ENCODE data around the gene RPS6KB2.
"Not testable (repeated sequence)": the region's sequence is repeated elsewhere in the genome, so short reads cannot be mapped to it uniquely, and the experiment has no call there.

Gene RPS6KB2

DNA sequence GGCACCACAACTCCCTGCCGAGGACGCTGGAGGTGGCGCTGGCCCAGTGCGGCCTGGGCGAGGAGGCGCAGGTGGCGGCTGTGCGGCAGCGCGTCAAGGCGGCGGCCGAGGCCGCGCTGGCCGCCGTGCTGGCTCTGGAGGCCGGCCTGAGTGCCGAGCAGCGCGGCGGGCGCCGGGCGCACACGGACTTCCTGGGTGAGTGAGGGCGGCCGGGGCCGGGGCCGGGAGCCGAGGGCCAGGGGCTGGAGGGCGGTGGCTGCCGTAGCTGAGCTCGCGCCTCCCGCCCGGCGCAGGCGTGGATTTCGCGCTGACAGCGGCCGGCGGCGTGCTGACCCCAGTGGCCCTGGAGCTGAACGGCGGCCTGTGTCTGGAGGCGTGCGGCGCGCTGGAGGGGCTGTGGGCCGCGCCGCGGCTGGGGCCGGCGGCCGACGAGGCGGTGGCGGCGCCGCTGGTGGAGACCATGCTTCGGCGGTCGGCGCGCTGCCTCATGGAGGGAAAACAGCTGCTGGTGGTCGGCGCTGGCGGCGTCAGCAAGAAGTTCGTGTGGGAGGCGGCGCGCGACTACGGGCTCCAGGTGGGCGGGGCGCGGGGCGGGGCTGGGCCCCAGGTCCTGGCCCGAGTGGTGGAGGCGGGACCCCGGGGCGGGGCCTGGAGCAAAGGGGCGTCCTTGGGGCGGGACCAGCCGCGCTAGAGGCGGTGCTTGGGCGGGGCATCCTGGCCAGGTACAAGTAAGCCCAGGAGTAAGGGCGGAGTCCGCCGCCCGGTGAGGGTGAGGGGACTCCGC lies 7.5 kb upstream of the RPS6KB2 start:
- DNase-seq = peak; percentile 85
- in situ Hi-C loops (cut with HindIII; ENCODE audit: low pct_ligation_motif_present, low pct_unique_long_range_greater_than_20kb, low sequenced_read_pairs) = no loop called here

DNA sequence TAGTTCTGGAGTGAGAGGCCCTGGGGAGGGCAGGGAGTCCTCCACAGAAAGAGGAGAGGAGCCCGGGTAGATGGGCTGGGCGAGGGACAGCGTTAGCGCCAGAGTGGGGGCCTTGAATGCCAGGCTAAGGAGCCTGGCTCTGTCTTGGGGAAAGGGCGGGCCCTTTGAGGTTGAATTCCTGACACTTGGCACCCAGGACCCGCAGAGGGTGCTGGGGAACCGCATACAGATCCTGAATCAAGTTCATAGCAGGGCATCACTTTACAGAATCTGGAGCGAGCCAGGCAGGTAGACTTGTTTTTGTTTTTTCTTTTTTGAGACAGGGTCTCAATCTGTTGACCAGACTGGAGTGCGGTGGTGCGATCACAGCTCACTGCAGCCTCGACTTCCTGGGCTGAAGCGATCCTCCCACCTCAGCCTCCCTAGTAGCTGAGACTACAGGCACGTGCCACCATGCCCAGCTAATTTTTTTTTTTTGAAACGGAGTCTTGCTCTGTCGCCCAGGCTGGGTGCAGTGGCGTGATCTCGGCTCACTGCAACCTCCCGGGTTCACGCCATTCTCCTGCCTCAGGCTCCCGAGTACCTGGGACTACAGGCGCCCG lies 6.8 kb upstream of the RPS6KB2 start:
- no peak for DNase-seq
- in situ Hi-C loops (cut with HindIII; ENCODE audit: low pct_ligation_motif_present, low pct_unique_long_range_greater_than_20kb, low sequenced_read_pairs) = no loop called here

DNA sequence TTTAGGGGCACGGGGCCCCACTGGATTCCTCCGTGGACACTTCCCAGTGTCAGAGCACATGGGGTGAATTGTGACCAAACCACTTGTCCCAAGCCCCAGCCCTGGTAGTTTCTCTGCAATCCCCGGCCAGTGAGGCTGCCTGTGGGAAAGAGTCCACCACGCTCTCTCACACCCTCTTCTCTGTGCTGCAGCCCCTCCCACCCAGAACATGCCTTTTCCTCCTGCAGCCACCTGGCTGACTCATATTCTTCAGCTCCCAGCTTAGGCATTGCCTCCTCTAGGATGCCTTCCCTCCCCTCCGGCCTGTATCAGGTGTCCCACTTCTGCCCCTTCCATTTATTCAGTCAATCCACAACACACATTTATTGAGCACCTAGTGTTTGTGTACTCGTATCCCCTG lies 5.4 kb upstream of the RPS6KB2 start:
- no peak for DNase-seq
- in situ Hi-C loops (cut with HindIII; ENCODE audit: low pct_ligation_motif_present, low pct_unique_long_range_greater_than_20kb, low sequenced_read_pairs) = no loop called here

DNA sequence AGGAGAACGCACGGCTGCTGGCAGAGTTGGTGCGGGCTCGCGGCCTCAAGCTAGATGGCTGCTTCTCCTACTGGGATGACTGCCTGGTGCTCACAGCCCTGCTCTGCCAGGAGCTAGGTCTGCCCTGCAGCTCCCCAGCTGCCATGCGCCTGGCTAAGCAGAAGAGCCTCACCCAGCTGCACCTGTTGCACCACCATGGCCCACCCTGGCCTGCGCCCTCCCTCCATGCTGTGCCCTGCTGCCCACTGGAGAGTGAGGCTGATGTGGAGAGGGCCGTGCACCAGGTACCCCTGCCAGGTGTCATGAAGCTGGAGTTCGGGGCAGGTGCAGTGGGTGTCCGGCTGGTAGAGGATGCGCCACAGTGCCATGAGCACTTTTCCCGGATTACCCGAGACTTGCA lies 4.8 kb upstream of the RPS6KB2 start:
- in situ Hi-C loops (cut with HindIII; ENCODE audit: low pct_ligation_motif_present, low pct_unique_long_range_greater_than_20kb, low sequenced_read_pairs) = no loop called here
- no peak for DNase-seq

DNA sequence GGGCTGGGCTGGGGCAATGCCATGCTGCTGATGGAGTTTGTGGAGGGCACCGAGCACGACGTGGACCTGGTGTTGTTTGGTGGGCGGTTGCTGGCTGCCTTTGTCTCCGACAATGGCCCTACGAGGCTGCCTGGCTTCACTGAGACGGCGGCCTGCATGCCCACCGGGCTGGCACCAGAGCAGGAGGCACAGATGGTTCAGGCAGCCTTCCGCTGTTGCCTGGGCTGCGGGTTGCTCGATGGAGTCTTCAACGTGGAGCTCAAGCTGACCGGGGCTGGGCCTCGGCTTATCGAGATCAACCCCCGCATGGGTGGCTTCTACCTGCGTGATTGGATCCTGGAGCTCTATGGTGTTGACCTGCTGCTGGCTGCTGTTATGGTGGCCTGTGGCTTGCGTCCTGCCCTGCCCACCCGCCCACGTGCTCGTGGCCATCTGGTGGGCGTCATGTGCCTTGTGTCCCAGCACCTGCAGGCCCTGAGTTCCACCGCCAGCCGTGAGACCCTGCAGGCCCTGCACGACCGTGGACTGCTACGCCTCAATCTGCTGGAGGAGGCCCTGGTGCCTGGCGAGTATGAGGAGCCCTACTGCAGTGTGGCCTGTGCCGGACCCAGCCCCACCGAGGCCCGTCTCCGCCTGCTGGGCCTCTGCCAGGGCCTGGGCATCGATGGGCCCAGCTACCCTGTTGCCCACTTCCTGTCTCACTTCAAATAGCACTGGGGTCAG lies 4.2 kb upstream of the RPS6KB2 start:
- no peak for DNase-seq
- in situ Hi-C loops (cut with HindIII; ENCODE audit: low pct_ligation_motif_present, low pct_unique_long_range_greater_than_20kb, low sequenced_read_pairs) = no loop called here

DNA sequence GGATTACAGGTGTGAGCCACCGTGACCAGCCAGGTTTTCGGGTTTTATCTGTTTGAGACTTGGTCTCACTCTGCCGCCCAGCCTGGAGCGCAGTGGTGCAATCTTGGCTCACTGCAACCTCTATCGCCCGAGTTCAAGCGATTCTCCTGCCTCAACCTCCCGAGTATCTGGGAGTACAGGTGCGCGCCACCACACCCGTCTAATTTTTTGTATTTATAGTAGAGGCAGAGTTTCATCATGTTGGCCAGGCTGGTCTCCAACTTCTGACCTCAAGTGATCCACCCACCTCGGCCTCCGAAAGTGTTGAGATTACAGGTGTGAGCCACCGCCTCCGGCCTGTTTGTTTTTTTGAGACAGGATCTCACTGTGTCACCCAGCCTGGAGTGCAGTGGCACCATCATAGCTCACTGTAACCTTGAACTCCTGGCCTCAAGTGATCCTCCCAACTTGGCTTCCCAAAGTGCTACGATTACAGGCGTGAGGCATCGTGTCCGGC lies 882 bp upstream of the RPS6KB2 start:
- in situ Hi-C loops (cut with HindIII; ENCODE audit: low pct_ligation_motif_present, low pct_unique_long_range_greater_than_20kb, low sequenced_read_pairs); DNase-seq: not testable (repeated sequence)

DNA sequence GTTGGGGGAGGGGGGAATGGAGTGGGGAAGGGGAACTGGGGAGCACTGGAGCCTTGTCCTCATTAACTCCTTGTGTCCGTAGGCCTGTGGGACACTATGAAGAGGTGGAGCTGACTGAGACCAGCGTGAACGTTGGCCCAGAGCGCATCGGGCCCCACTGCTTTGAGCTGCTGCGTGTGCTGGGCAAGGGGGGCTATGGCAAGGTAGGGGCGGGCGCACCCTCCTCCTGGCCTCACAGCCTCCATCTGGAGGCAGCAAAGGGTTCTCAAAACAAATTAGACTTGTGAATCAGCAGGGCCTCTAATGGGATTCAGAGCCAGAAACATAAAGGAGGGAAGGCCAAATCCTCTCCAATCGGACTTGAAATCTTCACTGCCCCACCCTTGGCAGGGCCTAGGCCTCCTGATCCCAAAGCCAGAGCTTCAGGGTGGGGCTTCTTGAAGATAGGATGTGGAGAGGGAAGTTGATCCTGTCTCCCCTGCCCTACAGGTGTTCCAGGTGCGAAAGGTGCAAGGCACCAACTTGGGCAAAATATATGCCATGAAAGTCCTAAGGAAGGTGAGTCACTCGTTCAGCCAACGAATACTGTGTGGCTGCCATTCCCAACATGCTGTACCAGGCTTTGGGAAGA lies 859 bp downstream of the RPS6KB2 start:
- in situ Hi-C loops (cut with HindIII; ENCODE audit: low pct_ligation_motif_present, low pct_unique_long_range_greater_than_20kb, low sequenced_read_pairs) = no loop called here
- no peak for DNase-seq

DNA sequence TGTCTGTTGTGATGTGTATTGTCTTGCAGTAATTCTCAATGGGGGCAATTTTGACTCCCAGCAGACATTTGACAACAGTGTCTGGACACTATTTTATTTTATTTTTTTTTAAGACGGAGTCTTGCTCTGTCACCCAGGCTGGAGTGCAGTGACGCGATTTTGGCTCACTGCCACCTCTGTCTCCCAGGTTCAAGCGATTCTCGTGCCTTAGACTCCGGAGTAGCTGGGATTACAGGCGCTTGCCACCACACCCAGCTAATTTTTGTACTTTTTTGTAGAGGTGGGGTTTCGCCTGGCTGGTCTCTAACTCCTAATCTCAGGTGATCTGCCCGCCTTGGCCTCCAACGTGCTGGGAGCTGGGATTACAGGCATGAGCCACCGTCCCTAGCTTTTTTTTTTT lies 1.4 kb downstream of the RPS6KB2 start:
- in situ Hi-C loops (cut with HindIII; ENCODE audit: low pct_ligation_motif_present, low pct_unique_long_range_greater_than_20kb, low sequenced_read_pairs) = no loop called here
- DNase-seq = no peak

DNA sequence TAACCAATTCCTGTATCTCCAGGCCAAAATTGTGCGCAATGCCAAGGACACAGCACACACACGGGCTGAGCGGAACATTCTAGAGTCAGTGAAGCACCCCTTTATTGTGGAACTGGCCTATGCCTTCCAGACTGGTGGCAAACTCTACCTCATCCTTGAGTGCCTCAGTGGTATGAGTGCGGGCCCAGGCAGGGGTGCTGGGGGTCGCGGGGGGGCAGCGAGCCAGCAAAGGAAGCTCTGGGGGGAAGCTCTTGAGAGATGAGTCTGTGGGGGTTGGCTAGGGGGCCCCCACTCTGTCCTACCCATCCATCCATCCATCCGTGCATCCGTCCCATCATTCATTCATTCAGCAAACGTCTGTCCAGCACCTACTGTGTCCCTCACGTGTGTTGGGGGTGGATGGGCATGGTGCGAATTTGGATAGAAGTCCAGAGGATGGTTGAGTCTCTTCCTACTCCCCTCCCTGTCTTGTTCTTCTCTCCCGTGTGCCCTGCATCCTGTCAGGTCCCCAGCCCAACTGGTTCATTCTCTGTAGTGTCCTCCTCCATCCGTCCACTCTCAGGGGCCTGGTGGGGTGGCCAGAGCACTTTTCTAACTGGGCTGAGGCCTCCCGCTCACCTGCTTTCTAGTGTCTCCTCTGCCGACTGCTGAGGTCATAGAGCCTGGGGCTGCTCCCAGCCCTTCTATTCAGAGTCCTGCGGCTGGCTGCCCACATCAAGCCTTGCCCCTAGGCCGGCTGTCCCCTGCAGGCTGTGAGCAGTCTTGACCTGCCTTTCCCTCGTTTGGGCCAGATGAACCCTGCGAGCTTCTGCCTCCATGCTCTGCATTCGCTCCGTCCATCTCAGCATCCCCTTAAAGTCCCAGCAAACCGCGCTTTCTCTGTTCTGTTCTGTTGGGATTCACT lies 3.3 kb downstream of the RPS6KB2 start:
- in situ Hi-C loops (cut with HindIII; ENCODE audit: low pct_ligation_motif_present, low pct_unique_long_range_greater_than_20kb, low sequenced_read_pairs) = no loop called here
- DNase-seq = no peak

DNA sequence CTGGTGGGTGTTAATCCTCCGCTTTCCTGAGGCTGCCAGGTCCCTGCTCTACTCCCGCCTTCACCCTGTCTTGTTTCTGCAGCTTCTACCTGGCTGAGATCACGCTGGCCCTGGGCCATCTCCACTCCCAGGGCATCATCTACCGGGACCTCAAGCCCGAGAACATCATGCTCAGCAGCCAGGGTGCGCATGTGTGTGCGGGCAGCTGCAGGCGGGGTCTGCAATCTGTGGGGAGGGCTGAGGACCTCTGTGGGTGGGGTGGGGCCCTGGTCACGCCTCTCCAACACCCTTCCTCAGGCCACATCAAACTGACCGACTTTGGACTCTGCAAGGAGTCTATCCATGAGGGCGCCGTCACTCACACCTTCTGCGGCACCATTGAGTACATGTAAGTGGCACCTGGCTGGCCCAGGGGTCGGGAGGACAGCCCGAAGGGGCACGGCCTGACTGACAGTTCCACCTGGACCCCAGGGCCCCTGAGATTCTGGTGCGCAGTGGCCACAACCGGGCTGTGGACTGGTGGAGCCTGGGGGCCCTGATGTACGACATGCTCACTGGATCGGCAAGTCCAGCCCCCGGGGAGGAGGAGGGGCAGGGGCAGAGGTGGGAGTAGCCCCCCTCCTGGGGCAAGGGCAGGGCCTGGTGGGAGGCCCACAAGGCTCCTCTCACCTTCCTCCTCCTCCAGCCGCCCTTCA lies 4.5 kb downstream of the RPS6KB2 start:
- in situ Hi-C loops (cut with HindIII; ENCODE audit: low pct_ligation_motif_present, low pct_unique_long_range_greater_than_20kb, low sequenced_read_pairs) = no loop called here
- DNase-seq = no peak

DNA sequence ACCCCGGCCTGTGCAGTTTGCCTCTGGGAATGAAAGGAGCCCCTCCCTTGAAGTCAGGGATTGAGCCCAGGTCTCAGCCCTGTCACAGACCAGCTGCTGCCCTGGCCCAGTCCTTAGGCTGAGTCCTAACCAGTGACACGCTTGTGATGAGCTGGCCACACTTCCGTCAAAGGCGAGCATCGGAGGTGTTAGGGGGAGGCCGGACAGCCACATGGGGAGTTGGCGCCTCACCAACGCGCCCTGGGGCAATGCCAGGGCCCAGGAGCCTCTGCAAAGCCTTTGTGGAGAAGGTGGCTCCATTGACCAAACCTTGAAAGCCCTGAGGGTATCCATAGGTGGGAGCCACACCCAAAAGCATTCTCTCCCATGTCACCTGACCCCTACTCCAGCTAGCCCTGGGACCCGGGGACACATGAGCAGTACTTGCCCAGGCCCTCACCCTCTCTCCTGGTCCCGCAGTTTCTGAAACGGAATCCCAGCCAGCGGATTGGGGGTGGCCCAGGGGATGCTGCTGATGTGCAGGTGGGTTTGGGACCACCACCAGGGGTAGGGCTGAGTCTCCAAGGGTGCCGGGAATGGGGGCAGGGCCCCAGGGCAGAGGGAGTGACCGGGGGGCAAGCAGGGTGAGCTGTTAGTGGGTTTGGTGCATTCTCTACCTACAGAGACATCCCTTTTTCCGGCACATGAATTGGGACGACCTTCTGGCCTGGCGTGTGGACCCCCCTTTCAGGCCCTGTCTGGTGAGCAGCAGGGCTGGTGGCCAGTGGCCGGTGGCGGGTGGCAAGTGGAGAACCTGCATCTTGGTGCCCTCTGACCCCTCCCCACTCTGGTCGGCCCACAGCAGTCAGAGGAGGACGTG lies 5.5 kb downstream of the RPS6KB2 start:
- in situ Hi-C loops (cut with HindIII; ENCODE audit: low pct_ligation_motif_present, low pct_unique_long_range_greater_than_20kb, low sequenced_read_pairs) = no loop called here
- DNase-seq = no peak

DNA sequence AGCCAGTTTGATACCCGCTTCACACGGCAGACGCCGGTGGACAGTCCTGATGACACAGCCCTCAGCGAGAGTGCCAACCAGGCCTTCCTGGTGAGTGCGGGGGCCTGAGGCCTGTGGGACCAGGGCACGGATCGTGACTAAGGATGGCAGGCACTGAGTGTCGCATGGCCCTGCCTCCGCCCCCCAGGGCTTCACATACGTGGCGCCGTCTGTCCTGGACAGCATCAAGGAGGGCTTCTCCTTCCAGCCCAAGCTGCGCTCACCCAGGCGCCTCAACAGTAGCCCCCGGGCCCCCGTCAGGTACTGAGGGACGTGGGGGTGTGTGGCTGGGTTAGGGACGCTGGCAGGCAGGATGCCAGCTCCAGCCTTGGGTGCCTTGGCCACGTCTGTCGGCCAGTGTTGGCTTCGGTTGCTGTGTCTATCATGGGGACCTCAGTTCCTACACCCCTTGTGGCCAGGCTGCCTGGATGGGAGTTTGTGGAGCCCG lies 6.1 kb downstream of the RPS6KB2 start:
- in situ Hi-C loops (cut with HindIII; ENCODE audit: low pct_ligation_motif_present, low pct_unique_long_range_greater_than_20kb, low sequenced_read_pairs) = no loop called here
- DNase-seq = no peak

DNA sequence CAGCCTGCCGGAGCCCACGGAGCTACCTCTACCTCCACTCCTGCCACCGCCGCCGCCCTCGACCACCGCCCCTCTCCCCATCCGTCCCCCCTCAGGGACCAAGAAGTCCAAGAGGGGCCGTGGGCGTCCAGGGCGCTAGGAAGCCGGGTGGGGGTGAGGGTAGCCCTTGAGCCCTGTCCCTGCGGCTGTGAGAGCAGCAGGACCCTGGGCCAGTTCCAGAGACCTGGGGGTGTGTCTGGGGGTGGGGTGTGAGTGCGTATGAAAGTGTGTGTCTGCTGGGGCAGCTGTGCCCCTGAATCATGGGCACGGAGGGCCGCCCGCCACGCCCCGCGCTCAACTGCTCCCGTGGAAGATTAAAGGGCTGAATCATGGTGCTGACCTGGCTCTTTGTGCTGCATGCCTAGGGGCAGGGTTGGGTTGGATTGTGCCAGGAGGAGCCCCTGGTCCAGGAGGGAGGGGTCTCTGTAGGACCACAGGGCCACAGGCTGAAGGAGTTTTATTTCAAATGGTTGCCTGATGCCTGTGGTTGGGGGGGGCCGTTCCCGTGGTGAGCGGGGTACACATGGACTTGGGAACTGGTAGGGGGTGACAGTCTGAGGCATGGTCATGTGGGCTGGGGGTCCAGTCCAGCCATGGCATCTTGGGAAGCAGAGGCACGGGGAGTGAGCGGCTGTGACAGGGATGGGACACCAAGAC lies 6.9 kb downstream of the RPS6KB2 start:
- no peak for DNase-seq
- in situ Hi-C loops (cut with HindIII; ENCODE audit: low pct_ligation_motif_present, low pct_unique_long_range_greater_than_20kb, low sequenced_read_pairs) = no loop called here

DNA sequence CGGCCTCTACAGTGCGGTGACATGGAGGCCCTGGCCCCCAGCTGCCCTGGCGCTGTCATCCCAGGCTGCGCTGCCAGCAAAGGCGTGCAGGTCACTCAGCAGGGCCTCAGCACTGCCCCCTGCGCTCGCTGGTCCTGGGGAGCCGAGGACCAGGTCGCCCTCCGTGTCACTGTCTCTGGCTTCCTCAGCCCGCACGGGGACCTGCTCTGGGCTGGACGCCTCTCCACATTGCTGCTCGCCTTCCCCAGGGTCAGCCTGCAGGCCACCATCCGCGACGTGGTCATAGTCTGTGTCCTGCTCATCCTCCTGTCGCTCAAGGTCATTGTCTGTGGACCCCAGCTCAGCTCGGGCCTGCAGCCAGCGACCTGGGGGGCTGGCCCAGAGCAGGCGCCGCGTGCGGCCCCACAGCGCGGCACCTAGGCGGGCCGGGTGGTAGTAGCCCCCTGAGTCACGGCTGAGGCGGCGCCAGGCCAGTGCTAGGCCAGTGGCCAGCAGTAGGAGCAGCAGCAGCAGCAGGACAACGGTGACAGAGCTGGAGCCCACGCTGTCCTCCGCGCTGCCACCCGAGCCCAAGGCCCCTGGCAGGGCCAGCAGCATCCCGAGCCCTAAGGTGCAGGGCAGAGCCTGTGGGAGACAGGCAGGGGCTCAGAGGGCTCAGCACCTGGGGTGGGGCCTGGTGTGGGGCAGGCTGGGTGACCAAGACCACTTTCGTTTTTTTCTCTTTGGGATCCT lies 7.6 kb downstream of the RPS6KB2 start:
- in situ Hi-C loops (cut with HindIII; ENCODE audit: low pct_ligation_motif_present, low pct_unique_long_range_greater_than_20kb, low sequenced_read_pairs) = no loop called here
- no peak for DNase-seq

DNA sequence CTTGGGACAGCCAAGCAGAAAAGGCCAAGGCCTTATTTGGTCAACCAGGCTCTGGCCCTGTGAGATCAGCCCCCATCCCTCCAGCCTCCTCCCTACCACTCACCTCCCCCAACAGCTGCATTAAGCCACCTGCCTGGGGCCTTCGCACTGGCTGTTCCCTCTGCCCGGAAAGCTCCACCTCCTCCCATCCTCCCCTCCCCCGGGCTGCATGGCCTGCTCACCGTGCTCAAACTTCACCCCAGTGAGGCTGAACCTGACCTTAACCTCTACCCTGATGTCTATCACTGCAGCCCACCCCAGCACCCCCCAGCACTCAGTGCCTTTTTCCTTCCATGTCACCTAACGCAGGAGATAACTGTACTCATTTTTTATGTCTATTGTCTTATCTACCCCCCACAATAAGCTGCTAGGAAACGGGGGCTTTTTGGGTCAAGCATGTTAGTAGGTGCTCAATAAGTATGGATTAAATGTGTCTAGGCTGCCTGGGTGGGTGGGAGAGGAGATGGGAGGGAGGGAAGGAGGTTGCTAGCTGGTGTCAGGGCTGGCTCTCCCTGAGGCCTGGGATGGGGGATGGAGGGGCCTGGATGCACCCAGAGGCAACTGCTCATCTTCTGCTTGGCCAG lies 8.3 kb downstream of the RPS6KB2 start:
- no peak for DNase-seq
- in situ Hi-C loops (cut with HindIII; ENCODE audit: low pct_ligation_motif_present, low pct_unique_long_range_greater_than_20kb, low sequenced_read_pairs) = no loop called here

All from ACHN (cell line).